PFSK-1 (cell line): ENCODE results near the gene BUD31.

ENCODE experiments used
- POLR2AphosphoS5 ChIP-seq: IDR thresholded peaks from 2 replicates; pipeline ENCODE4 v1.6.1; 2012; ENCODE audit warnings: low read depth, mild to moderate bottlenecking, control low read depth, low read length, moderate library complexity
- REST ChIP-seq, 2 experiments: IDR thresholded peaks; 2 replicates each; pipeline versions ENCODE4 v1.6.1 to v1.8.0; 2011 to 2012; ENCODE audit warnings: low read depth in 2 of 2, low read length in 2 of 2, control low read depth in 1 of 2, inconsistent platforms in 1 of 2, mild to moderate bottlenecking in 1 of 2, moderate library complexity in 1 of 2; ENCODE audit not compliant: insufficient read depth in 1 of 2
- SIN3A ChIP-seq: IDR thresholded peaks from 2 replicates; pipeline ENCODE4 v1.6.1; 2012; ENCODE audit warnings: mild to moderate bottlenecking, low read length, moderate library complexity, borderline replicate concordance; ENCODE audit not compliant: insufficient read depth
- TAF1 ChIP-seq: IDR thresholded peaks from 2 replicates; pipeline ENCODE4 v1.6.1; 2012; ENCODE audit warnings: low read length, control low read depth, borderline replicate concordance; ENCODE audit not compliant: insufficient read depth

- TF ChIP-seq REST (IDR thresholded peaks at IDR 0.05; ENCODE audit: insufficient read depth in 1 of 2, low read depth in 2 of 2, low read length in 2 of 2) (no peak), TAF1 (no peak), SIN3A (no peak), POLR2AphosphoS5 (no peak)
Measured at GRCh38 chr7:99451936-99452335, 43.2 kb downstream of the BUD31 start.
